GM19463 (cell line): ENCODE measurements around the gene ZNF273.
"Not testable (repeated sequence)": the region's sequence is repeated elsewhere in the genome, so short reads cannot be mapped to it uniquely, and the experiment has no call there.

Source experiments
- ATAC-seq: cut with Tn5 transposase; IDR thresholded peaks from one replicate; pipeline ENCODE4 v1.9.1; 2021; ENCODE audit warnings: mild to moderate bottlenecking, moderate library complexity; ENCODE audit not compliant: unreplicated experiment

ZNF273 gene

GRCh38 chr7:64944667-64945502 lies 41.8 kb downstream of the ZNF273 start:
- ATAC-seq, result not testable (repeated sequence)

GRCh38 chr7:64945503-64946175 lies 42.6 kb downstream of the ZNF273 start:
- ATAC-seq, result no peak

GRCh38 chr7:64946772-64947171 lies 43.7 kb downstream of the ZNF273 start:
- no peak for ATAC-seq

- ATAC-seq, result no peak
Measured at GRCh38 chr7:64947252-64948000, 44.4 kb downstream of the ZNF273 start.

GRCh38 chr7:64948774-64949173 lies 45.7 kb downstream of the ZNF273 start:
- not testable (repeated sequence) for ATAC-seq

- ATAC-seq, result not testable (repeated sequence)
Measured at GRCh38 chr7:64950673-64951072, 47.6 kb downstream of the ZNF273 start.

- ATAC-seq, result no peak
Measured at GRCh38 chr7:64951250-64951848, 48.3 kb downstream of the ZNF273 start.

- no peak for ATAC-seq
Measured at GRCh38 chr7:64959072-64959747, 56.1 kb downstream of the ZNF273 start.

- no peak for ATAC-seq
Measured at GRCh38 chr7:64965594-64965993, 62.5 kb downstream of the ZNF273 start.

- ATAC-seq, result no peak
Measured at GRCh38 chr7:64978497-64979203, 75.6 kb downstream of the ZNF273 start.
